HepG2 (cell line): Measurements from ENCODE around the gene TBC1D21.

Source experiments
- ELF1 ChIP-seq: sonication (generic); formaldehyde crosslinking; IDR thresholded peaks from 2 replicates; pipeline ENCODE4 v1.4.0; 2020; ENCODE audit warnings: missing genetic modification reagents
- ZBTB40 ChIP-seq, 2 experiments: fragments of 450-650 bp in 1 of 2; sonication (generic) in 1 of 2; formaldehyde crosslinking in 1 of 2; IDR thresholded peaks; 2 replicates each; pipeline versions ENCODE4 v1.6.1 to v1.8.0; 2016 to 2022; ENCODE audit warnings: antibody characterized with exemption in 1 of 2, mild to moderate bottlenecking in 1 of 2, missing genetic modification reagents in 1 of 2

- TF ChIP-seq ELF1 = no peak
- no peak for TF ChIP-seq ZBTB40 (IDR thresholded peaks at IDR 0.05)
- no peak for TF ChIP-seq ZBTB40 (CRISPR knock-in tag; IDR thresholded peaks at IDR 0.05)
Observed at GRCh38 chr15:73934281-73934680, 60.9 kb downstream of the TBC1D21 start.
